ENCODE data around the gene TGFB1I1. TPM values are rescaled to one million over a fixed set of nuclear protein-coding genes. Genes with fewer than 3 reads are reported as not detected.

The TGFB1I1 gene
- total RNA-seq (115 and 123 TPM in 2 replicates), polyA plus RNA-seq (73.3 and 73.7 TPM in 2 replicates), polyA minus RNA-seq (27.0 and 31.3 TPM in 2 replicates), Bru-seq, nascent RNA (percentile 80 among the genes with signal in this experiment), BruChase-seq, experiment 1, labeled RNA remaining after a 6-hour chase (percentile 87 among the genes with signal in this experiment), BruChase-seq, experiment 2, labeled RNA remaining after a 2-hour chase (percentile 72 among the genes with signal in this experiment)
- polyA plus RNA-seq (2011; cell fraction: cytosol; rRNA removed): 75.0 and 81.6 TPM in 2 replicates
- 141 and 151 TPM in 2 replicates for polyA plus RNA-seq (2011; cell fraction: nucleus; rRNA removed)
- polyA plus RNA-seq (2012): 72.1 and 74.0 TPM in 2 replicates
- polyA minus RNA-seq (2011; cell fraction: cytosol; rRNA and poly(A)+ RNA removed): 14.0 TPM
- polyA minus RNA-seq (2011; cell fraction: nucleus; rRNA and poly(A)+ RNA removed): 36.3 and 39.4 TPM in 2 replicates
- long read RNA-seq, transcript TGFB1I1-203 (11 exons, 1,898 nt): major isoform, 126 of 236 reads
- long read RNA-seq, transcript TGFB1I1-214 (10 exons, 1,770 nt): minor isoform, 29 of 236 reads
- long read RNA-seq, partial matches to known transcripts: 42 of 236 reads
- long read RNA-seq, other reads (novel, unspliced or antisense): 37 of 236 reads

GRCh38 chr16:31471875-31472708 is at the start of gene TGFB1I1:
TSS of gene TGFB1I1 (plus strand) at chr16:31472152. CDS start at chr16:31472189, 37 bp downstream.
- H2AFZ ChIP-seq (ENCODE audit: low read depth, low read length): peak within 1 kb of the TSS; percentile 75
- H3K27me3 ChIP-seq (ENCODE audit: control insufficient read depth in 2 of 2, insufficient read depth in 2 of 2, low read length in 2 of 2): no peaks in the 10 kb centered on the region
- TF ChIP-seq MYC (IDR thresholded peaks at IDR 0.05; ENCODE audit: low read depth, low read length) (no peak), POLR2AphosphoS5 (IDR thresholded peaks at IDR 0.05; ENCODE audit: insufficient read depth, low read depth, low read length) (peak; percentile 92), FOS (IDR thresholded peaks at IDR 0.05; ENCODE audit: borderline replicate concordance, insufficient read depth, low read length) (no peak), POLR2A (IDR thresholded peaks at IDR 0.05; ENCODE audit: low read depth, low read length) (peak; percentile 91), JUN (IDR thresholded peaks at IDR 0.05; ENCODE audit: borderline replicate concordance, insufficient read depth, insufficient read length, low read depth) (no peak), GATA2 (IDR thresholded peaks at IDR 0.05; ENCODE audit: insufficient read depth, insufficient read length, low read depth, low read length) (no peak)
- peak; percentile 61 for DNase-seq (ENCODE audit: low read depth, low spot score)
- TSS peak; percentile 25 for BruUV-seq (replicated peaks)
- no peaks in the 10 kb centered on the region for H3K9me3 ChIP-seq (replicated peaks; ENCODE audit: control insufficient read depth, insufficient read depth, low read length)
- dilution Hi-C loops (cut with MboI; ENCODE audit: extremely low pct_ligation_motif_present, low sequenced_read_pairs) (no loop called here), intact Hi-C loops (cut with micrococcal nuclease) (loop anchor here (1.0 to 5.0 kb wide), 3 partner anchors 13 to 395 kb away; partner anchors contain the start of gene ARMC5)
- CTCF ChIA-PET: interaction anchor here (3.5 kb wide), 1 partner anchor 13 kb away, joined by 53 read pairs; the partner anchor contains the start of gene ARMC5
- peak within 1 kb of the TSS; percentile 34 to 82 (median 71) for H3K4me3 ChIP-seq (replicated peaks in 1 of 3; ENCODE audit: insufficient read depth in 1 of 3, low read depth in 1 of 3, low read length in 3 of 3)
- no peaks in the 10 kb centered on the region for H4K20me1 ChIP-seq (replicated peaks; ENCODE audit: control insufficient read depth, extremely low read depth, insufficient read depth, low read length)
- peak within 1 kb of the TSS; percentile 59 for H3K27ac ChIP-seq (ENCODE audit: insufficient read depth, low read depth, low read length)
- H3K4me1 ChIP-seq (ENCODE audit: control insufficient read depth, extremely low read depth, insufficient read depth, low read length): peaks cover 14% of the 10 kb centered on the region
- peaks cover 12 to 20% of the 10 kb centered on the region in 2 experiments for H3K36me3 ChIP-seq (ENCODE audit: control insufficient read depth in 2 of 2, extremely low read depth in 1 of 2, insufficient read depth in 2 of 2, low read length in 2 of 2)
- H3K79me2 ChIP-seq (ENCODE audit: control insufficient read depth, insufficient read depth, low read length): peaks cover 31% of the 10 kb centered on the region
- POLR2A ChIA-PET: interaction anchor here (0.6 to 1.5 kb wide), 4 partner anchors 13 to 292 kb away, joined by 3 to 6 read pairs (median 4); partner anchors contain the start of genes ARMC5 and RUSF1
- FAIRE-seq: peak; percentile 89
- H3K4me2 ChIP-seq (ENCODE audit: insufficient read depth, low read length): peak within 1 kb of the TSS; percentile 93
- H3K9me1 ChIP-seq (replicated peaks; ENCODE audit: control insufficient read depth, extremely low read depth, insufficient read depth, low read length): no peaks in the 10 kb centered on the region
- H3K9ac ChIP-seq (replicated peaks; ENCODE audit: extremely low read depth, insufficient read depth, low read length): peak within 1 kb of the TSS; percentile 89
